Measurements from ENCODE around the gene SIRT2.
"Not testable (repeated sequence)": the region's sequence is repeated elsewhere in the genome, so short reads cannot be mapped to it uniquely, and the experiment has no call there.

The SIRT2 gene

DNA sequence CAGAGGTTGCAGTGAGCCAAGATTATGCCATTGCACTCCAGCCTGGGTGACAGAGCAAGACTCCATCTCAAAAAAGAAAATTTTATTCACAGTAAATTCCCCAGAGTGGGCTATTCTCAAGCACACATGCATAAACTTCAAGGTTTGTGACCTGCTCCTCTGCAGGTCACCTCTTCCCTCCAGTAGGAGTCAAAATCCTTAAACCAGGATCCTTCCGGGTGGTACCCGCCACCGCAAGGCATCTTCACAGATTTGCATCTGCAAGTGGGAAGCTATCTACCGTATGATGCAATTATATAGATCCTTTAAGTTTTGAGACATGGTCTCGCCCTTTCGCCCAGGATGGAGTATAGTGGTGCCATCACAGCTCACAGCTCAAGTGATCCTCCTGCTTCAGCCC lies 64.8 kb downstream of the SIRT2 start:
- H3K4me3 ChIP-seq (ENCODE audit: low read length in 2 of 2): no peak overlapping the region
- H3K9me3 ChIP-seq (ENCODE audit: control insufficient read depth in 2 of 2, low read length in 2 of 2): no peaks in the 10 kb centered on the region
- peaks cover 39% of the 10 kb centered on the region for H3K4me1 ChIP-seq (ENCODE audit: control insufficient read depth, insufficient read depth, low read length)
- no peak overlapping the region for H3K9ac ChIP-seq (ENCODE audit: low read length in 2 of 2)
- no peak overlapping the region for H3K27ac ChIP-seq (ENCODE audit: low read length)
- no peaks in the 10 kb centered on the region for H3K27me3 ChIP-seq (ENCODE audit: control insufficient read depth in 1 of 2, insufficient read depth in 2 of 2, low read length in 2 of 2)
- peaks cover 37 to 38% of the 10 kb centered on the region in 2 donors for H3K36me3 ChIP-seq (ENCODE audit: control insufficient read depth in 2 of 2, insufficient read depth in 2 of 2, low read length in 2 of 2)

DNA sequence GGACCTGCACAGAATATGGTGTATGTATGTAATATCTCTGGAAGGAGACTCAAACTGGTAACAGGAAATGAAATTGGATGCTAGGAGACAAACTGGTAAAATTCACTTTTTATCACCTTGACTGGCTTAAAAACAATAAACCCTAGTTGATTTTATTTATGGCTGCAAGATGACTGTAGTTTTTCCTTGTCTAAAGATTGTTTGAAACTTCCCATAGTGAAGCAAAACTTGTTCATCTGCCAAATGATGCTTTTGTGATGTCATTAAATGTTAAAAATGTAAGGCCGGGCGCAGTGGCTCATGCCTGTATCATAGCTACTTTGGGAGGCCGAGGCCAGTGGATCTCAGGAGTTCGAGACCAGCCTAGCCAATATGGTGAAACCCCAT lies 65.3 kb downstream of the SIRT2 start:
- Histone ChIP-seq H3K36me3 (ENCODE audit: control insufficient read depth in 2 of 2, insufficient read depth in 2 of 2, low read length in 2 of 2) (peaks cover 32 to 33% of the 10 kb centered on the region in 2 donors), H3K27me3 (ENCODE audit: control insufficient read depth in 1 of 2, insufficient read depth in 2 of 2, low read length in 2 of 2) (no peaks in the 10 kb centered on the region), H3K9ac (ENCODE audit: low read length in 2 of 2) (no peak overlapping the region), H3K27ac (ENCODE audit: low read length) (no peak overlapping the region), H3K9me3 (ENCODE audit: control insufficient read depth in 2 of 2, low read length in 2 of 2) (no peaks in the 10 kb centered on the region), H3K4me1 (ENCODE audit: control insufficient read depth, insufficient read depth, low read length) (peaks cover 39% of the 10 kb centered on the region), H3K4me3 (ENCODE audit: low read length in 2 of 2) (no peak overlapping the region)

DNA sequence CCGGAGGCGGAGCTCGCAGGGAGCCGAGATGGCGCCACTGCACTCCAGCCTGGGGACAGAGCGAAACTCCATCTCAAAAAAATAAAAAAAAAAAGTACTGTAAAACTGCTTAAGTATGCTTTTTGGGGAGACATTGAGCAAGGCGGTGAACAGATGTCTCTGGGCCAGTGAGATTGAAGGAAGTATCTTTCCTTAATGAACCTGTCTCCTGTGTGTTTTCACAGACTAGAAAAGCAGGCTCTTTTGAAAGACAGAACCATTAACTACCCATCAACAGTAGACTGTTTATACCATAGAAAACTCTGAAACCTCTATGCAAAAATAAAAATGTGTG lies 66.4 kb downstream of the SIRT2 start:
- Histone ChIP-seq H3K4me1 (ENCODE audit: control insufficient read depth, insufficient read depth, low read length) (peaks cover 39% of the 10 kb centered on the region), H3K9ac (ENCODE audit: low read length in 2 of 2) (no peak overlapping the region), H3K4me3 (ENCODE audit: low read length in 2 of 2) (no peak overlapping the region), H3K27ac (ENCODE audit: low read length) (peak overlapping the region; percentile 97), H3K36me3 (ENCODE audit: control insufficient read depth in 2 of 2, insufficient read depth in 2 of 2, low read length in 2 of 2) (peaks cover 22 to 24% of the 10 kb centered on the region in 2 donors), H3K9me3 (ENCODE audit: control insufficient read depth in 2 of 2, low read length in 2 of 2) (no peaks in the 10 kb centered on the region), H3K27me3 (ENCODE audit: control insufficient read depth in 1 of 2, insufficient read depth in 2 of 2, low read length in 2 of 2) (no peaks in the 10 kb centered on the region)

DNA sequence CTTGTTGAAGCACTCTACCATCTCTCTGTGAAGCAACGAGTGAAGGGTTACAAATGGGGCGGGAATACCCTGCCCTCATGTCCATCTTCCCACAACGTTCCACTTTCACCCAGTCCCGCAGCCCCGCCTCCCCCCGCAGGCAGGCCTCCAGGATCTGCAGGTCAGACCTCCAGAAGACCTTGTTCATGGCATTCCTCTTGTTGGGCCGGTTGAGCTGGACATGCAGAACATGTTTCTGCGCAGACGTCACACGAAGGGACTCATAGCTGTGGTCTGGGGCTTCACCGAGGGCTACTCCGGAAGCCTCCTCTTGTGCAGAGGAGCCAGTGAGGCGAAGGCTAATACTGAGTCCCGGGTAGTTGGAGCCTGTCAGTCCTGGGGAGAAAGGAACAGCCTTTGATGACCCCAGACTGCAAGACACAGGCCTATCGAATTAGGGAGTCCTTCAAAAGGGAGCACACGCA lies 68.2 kb downstream of the SIRT2 start:
- Histone ChIP-seq H3K4me1 (ENCODE audit: control insufficient read depth, insufficient read depth, low read length) (peaks cover 32% of the 10 kb centered on the region), H3K27me3 (ENCODE audit: control insufficient read depth in 1 of 2, insufficient read depth in 2 of 2, low read length in 2 of 2) (no peaks in the 10 kb centered on the region), H3K9ac (ENCODE audit: low read length in 2 of 2) (peak overlapping the region; percentile 90 to 99), H3K9me3 (ENCODE audit: control insufficient read depth in 2 of 2, low read length in 2 of 2) (no peaks in the 10 kb centered on the region), H3K27ac (ENCODE audit: low read length) (peak overlapping the region; percentile 97), H3K4me3 (ENCODE audit: low read length in 2 of 2) (peak overlapping the region; percentile 95 to 98), H3K36me3 (ENCODE audit: control insufficient read depth in 2 of 2, insufficient read depth in 2 of 2, low read length in 2 of 2) (peaks cover 13 to 17% of the 10 kb centered on the region in 2 donors)

DNA sequence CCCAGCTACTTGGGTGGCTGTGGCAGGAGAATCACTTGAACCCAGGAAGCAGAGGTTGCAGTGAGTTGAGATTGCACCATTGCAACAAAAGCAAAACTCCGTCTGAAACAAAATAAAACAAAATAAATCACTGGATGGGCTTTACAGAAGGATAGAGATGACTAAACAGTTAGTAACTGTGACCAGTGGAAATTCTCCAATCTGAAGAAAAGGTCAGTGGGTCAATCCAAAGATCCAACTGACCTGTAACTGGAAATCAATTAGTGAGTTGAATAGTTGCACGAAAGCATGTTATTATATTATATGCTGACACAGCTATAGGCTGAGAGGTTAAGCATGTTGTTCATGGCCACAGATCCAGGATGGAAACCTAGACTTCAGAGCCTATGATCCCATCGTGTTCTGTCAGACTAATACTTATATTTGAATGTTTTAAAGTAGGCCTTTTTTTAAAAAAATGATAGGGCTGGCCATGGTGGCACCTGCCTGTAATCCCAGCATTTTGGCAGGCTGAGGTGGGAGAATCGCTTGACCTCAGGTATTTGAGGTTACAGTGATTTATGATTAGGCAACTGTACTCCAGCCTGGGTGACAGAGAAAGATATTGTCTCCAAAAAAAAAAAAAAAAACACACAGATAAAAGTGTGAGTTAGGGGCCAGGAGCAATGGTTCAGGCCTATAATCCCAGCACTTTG lies 69.2 kb downstream of the SIRT2 start:
- Histone ChIP-seq H3K36me3 (ENCODE audit: control insufficient read depth in 2 of 2, insufficient read depth in 2 of 2, low read length in 2 of 2) (peaks cover 12 to 13% of the 10 kb centered on the region in 2 donors), H3K27me3 (ENCODE audit: control insufficient read depth in 1 of 2, insufficient read depth in 2 of 2, low read length in 2 of 2) (no peaks in the 10 kb centered on the region), H3K4me3 (ENCODE audit: low read length in 2 of 2) (peak overlapping the region in 1 of 2 donors; percentile 98), H3K9me3 (ENCODE audit: control insufficient read depth in 2 of 2, low read length in 2 of 2) (no peaks in the 10 kb centered on the region), H3K4me1 (ENCODE audit: control insufficient read depth, insufficient read depth, low read length) (peaks cover 22% of the 10 kb centered on the region), H3K27ac (ENCODE audit: low read length) (no peak overlapping the region), H3K9ac (ENCODE audit: low read length in 2 of 2) (no peak overlapping the region)

DNA sequence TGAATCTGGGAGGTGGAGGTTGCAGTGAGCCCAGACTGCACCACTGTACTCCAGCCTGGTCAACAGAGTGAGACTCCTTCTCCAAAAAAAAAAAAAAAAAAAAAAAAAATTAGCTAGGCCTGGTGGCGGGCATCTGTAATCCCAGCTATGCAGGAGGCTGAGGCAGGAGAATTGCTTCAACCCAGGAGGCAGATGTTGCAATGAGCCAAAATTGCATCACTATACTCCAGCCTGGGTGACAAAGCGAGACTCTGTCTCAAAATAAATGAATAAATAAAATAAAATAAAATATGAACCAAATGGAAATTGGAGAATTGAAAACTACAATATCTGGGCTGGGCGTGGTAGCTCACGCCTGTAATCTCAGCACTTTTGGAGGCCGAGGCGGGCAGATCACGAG lies 70.2 kb downstream of the SIRT2 start:
- peaks cover 21% of the 10 kb centered on the region for H3K4me1 ChIP-seq (ENCODE audit: control insufficient read depth, insufficient read depth, low read length)
- H3K9me3 ChIP-seq (ENCODE audit: control insufficient read depth in 2 of 2, low read length in 2 of 2); H3K27me3 ChIP-seq (ENCODE audit: control insufficient read depth in 1 of 2, insufficient read depth in 2 of 2, low read length in 2 of 2); H3K4me3 ChIP-seq (ENCODE audit: low read length in 2 of 2); H3K9ac ChIP-seq (ENCODE audit: low read length in 2 of 2); H3K27ac ChIP-seq (ENCODE audit: low read length): not testable (repeated sequence)
- peaks cover 13 to 15% of the 10 kb centered on the region in 2 donors for H3K36me3 ChIP-seq (ENCODE audit: control insufficient read depth in 2 of 2, insufficient read depth in 2 of 2, low read length in 2 of 2)
